Astrocyte of the hippocampus (primary cell): ENCODE measurements around the gene OR10AD1.
"Not testable (repeated sequence)": the region's sequence is repeated elsewhere in the genome, so short reads cannot be mapped to it uniquely, and the experiment has no call there.

ENCODE experiments used
- DNase-seq: peaks from one replicate; pipeline ENCODE4 v3.0.0; 2011; ENCODE audit warnings: low read depth, low spot score

OR10AD1 gene

GRCh38 chr12:48160807-48161206, 42.3 kb downstream of the OR10AD1 start:
- peak; percentile 52 for DNase-seq

- peak; percentile 54 for DNase-seq
Measured at GRCh38 chr12:48160046-48160445, 43.0 kb downstream of the OR10AD1 start.

- DNase-seq: no peak
Measured at GRCh38 chr12:48157889-48158370, 45.2 kb downstream of the OR10AD1 start.

- DNase-seq: peak; percentile 99
Measured at GRCh38 chr12:48157018-48157888, 45.8 kb downstream of the OR10AD1 start, which contains the start of gene ASB8. ASB8 (minus strand) TSS chr12:48157515; CDS start chr12:48153496, 4,019 bp downstream.

GRCh38 chr12:48156652-48157017, 46.5 kb downstream of the OR10AD1 start:
- no peak for DNase-seq

GRCh38 chr12:48155786-48156185, 47.3 kb downstream of the OR10AD1 start:
- not testable (repeated sequence) for DNase-seq
